GM10248 (cell line): ENCODE measurements around the gene PLEKHG5.

Source experiments
- CTCF ChIA-PET: fragments of 300-600 bp; sonication (Branson Sonifier 250); formaldehyde crosslinking; extraction: SDS; loops from one replicate; lab custom pipeline; 2021; ENCODE audit warnings: antibody characterized with exemption; lab: Yijun Ruan, JAX
- POLR2A ChIA-PET: fragments of 350-650 bp; sonication (Branson Sonifier 250); formaldehyde crosslinking; extraction: SDS; loops from one replicate; lab custom pipeline; 2020; ENCODE audit warnings: antibody characterized with exemption; lab: Yijun Ruan, JAX
- DNase-seq: peaks from one replicate; pipeline ENCODE4 v3.0.0; 2012; ENCODE audit errors: extremely low spot score
- TF ChIP-seq, protein P1 (sequence below): IDR thresholded peaks from 2 replicates; pipeline ENCODE4 v1.5.1; 2012; ENCODE audit warnings: mild to moderate bottlenecking, low read depth; ENCODE audit errors: extremely low read depth, missing control alignments, control extremely low read depth

PLEKHG5 gene

DNA sequence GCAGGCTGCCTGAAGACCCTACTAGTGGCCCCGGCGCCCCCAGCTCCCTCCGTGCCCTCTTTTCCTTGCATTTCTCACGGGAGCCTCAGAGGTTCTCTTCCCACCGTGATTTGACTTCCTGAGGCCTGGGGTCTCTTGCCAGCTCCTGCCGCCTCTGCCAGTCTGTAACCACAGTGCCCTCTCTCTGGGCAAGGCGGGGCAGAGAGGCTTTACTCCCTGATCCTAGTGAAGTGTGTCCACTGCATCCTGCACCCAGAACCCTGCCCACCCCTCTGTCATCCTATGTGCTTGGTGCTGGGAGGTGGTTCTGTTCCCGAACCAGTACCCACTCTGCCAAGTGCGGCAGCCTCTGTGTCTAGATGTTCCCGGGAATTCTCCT, 64.5 kb downstream of the PLEKHG5 start:
- CTCF ChIA-PET = interaction anchor here (1.2 to 1.7 kb wide), 3 partner anchors 11 to 220 kb away, joined by 3 to 14 read pairs (median 4); no protein-coding TSS in a partner anchor
- POLR2A ChIA-PET = no interaction called here
- DNase-seq = no peak
- TF ChIP-seq, protein P1, sequence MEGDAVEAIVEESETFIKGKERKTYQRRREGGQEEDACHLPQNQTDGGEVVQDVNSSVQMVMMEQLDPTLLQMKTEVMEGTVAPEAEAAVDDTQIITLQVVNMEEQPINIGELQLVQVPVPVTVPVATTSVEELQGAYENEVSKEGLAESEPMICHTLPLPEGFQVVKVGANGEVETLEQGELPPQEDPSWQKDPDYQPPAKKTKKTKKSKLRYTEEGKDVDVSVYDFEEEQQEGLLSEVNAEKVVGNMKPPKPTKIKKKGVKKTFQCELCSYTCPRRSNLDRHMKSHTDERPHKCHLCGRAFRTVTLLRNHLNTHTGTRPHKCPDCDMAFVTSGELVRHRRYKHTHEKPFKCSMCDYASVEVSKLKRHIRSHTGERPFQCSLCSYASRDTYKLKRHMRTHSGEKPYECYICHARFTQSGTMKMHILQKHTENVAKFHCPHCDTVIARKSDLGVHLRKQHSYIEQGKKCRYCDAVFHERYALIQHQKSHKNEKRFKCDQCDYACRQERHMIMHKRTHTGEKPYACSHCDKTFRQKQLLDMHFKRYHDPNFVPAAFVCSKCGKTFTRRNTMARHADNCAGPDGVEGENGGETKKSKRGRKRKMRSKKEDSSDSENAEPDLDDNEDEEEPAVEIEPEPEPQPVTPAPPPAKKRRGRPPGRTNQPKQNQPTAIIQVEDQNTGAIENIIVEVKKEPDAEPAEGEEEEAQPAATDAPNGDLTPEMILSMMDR = no peak

DNA sequence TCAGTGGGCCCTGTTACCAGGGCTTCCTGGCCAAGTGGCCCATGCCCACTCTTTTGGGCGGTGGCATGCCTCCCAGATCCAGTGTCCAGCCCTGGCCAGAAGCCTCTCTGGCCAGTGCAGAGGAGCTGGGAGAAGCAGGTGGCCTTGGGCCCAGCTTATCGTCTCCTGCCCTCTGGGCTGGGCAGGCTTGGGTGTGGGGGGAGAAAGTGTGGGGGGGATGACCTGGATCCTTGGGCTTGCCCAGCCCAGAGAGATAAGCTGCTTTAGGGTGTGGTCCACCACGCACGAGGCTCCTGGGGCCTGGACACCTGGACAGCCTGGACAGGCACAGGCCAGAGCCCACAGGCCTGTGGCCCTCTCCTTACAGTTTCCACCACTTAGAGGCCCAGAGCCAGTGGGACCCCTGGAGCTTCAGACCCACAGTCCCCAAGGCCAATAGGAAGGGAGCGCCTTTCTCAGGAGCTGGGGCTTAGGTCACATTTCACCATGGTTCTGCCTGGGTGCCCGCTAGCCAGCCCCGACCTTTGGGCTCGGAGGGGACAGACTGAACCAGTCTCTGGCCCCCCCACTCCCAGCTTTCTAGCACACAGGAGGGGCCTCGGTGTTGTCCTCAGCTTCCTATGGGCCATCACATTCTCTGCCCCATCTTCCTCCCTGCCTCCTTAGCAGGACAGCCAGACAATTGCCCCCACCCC, 65.0 kb downstream of the PLEKHG5 start:
- DNase-seq = no peak
- ChIA-PET CTCF (interaction anchor here (0.9 to 1.7 kb wide), 4 partner anchors 12 to 220 kb away, joined by 3 to 14 read pairs (median 4); no protein-coding TSS in a partner anchor), POLR2A (no interaction called here)
- TF ChIP-seq, protein P1 = no peak

DNA sequence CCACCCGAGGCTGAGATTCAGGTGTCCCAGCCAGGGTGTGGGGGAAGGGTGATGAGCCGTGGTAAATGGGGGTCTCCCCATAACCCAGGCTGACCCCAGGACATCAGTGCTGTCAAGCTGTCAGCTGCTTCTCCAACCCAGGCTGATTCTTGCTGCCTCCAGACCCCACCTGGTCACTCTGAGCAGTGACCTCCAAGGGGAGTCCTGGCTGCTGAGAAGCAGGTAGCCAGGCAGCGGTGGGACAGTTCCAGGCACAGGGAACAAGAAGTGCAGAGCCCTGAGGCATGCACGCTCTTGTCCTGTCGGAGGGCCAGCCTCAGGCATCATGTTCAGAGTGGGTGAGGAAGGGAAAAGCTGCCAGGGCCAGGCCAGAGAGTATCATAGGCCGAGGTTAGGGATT, 65.8 kb downstream of the PLEKHG5 start:
- DNase-seq = no peak
- TF ChIP-seq, protein P1 = no peak
- ChIA-PET POLR2A (no interaction called here), CTCF (interaction anchor here (0.9 to 1.7 kb wide), 5 partner anchors 11 to 221 kb away, joined by 3 to 14 read pairs (median 4); no protein-coding TSS in a partner anchor)

DNA sequence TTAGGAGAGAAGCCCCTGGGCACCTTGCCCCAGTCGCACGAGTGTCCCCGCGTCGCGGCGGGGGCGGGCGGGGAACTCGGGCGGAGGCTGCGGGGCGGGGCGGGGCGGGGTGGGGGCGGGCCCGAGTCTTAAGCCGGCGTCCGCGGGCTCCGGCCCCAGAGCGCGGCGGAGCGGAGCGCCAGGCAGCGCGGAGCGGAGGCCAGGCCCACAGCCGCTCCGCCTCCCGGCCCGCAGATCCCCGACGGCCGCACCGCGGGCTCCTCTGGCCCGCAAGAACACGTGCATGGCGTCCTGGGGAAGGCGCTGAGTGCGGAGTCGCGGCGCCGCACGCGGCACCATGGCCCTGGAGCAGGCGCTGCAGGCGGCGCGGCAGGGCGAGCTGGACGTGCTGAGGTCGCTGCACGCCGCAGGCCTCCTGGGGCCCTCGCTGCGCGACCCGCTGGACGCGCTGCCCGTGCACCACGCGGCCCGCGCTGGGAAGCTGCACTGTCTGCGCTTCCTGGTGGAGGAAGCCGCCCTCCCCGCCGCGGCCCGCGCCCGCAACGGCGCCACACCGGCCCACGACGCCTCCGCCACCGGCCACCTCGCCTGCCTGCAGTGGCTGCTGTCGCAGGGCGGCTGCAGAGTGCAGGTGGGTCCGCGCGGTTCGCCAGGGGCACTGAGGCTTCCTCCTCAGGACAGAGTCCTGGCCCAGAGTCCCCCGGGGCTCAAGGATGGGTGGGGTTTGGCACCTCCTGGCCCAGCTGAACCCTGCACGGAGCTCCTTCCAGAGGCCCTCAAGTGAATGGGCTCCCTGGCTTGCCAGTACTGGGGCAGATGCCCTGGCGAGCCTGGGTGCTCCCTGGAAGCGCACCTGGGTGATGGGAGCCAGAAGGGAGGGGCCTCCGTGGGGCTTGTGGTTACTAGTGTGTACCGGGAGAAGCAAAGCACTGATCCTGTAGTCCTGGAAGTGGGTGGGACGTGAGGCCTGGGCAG, 66.6 kb downstream of the PLEKHG5 start, which contains the start of gene ESPN:
TSS of gene ESPN (plus strand) at position 158 of the 975 bp plus-strand sequence. CDS start at position 338, 180 bp downstream.
- TF ChIP-seq, protein P1 = no peak
- peak; percentile 67 for DNase-seq
- ChIA-PET POLR2A (no interaction called here), CTCF (interaction anchor here (1.0 kb wide), 2 partner anchors 13 to 178 kb away, joined by 4 to 6 read pairs; no protein-coding TSS in a partner anchor)

DNA sequence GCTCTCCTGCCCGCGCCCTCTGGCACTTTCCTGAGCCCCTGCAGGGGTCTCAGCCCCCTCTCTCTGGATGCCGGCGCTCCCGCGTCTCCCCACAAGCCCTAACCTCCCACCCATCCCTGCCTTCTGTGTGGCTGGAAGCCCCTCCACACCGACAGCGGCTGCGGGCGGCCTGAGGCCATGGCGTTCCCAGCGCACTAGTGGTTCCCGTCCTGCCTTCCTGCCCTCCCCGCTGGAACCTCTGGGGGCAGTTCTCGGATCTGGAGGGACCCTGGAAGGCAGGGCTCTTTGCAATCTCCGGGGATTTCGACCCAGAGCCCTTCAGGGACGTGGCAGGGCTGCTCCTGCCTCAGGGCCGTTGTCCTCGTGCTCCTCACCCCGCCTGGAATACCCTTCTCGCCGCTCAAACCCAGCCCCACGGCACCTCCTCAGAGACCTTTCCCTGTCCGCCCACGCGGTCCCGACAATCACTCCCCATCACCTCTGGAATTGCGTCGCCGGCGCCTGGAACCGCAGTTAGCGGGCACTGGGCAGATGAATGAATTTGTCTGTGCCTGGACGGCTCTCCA, 67.4 kb downstream of the PLEKHG5 start:
- no peak for DNase-seq
- POLR2A ChIA-PET = no interaction called here
- TF ChIP-seq, protein P1 = no peak
- CTCF ChIA-PET = interaction anchor here (1.3 to 6.0 kb wide), 8 partner anchors 10 to 191 kb away, joined by 3 to 94 read pairs (median 6); no protein-coding TSS in a partner anchor
